ENCODE measurements around the gene GOLGA6A. TPM values are rescaled to one million over a fixed set of nuclear protein-coding genes. Genes with fewer than 3 reads are reported as not detected.

GOLGA6A gene
- total and polyA plus RNA-seq, 9 of the 15 experiments (the other 6 are each of a cell fraction or from before 2014, with no cell fraction given): not detected

DNA sequence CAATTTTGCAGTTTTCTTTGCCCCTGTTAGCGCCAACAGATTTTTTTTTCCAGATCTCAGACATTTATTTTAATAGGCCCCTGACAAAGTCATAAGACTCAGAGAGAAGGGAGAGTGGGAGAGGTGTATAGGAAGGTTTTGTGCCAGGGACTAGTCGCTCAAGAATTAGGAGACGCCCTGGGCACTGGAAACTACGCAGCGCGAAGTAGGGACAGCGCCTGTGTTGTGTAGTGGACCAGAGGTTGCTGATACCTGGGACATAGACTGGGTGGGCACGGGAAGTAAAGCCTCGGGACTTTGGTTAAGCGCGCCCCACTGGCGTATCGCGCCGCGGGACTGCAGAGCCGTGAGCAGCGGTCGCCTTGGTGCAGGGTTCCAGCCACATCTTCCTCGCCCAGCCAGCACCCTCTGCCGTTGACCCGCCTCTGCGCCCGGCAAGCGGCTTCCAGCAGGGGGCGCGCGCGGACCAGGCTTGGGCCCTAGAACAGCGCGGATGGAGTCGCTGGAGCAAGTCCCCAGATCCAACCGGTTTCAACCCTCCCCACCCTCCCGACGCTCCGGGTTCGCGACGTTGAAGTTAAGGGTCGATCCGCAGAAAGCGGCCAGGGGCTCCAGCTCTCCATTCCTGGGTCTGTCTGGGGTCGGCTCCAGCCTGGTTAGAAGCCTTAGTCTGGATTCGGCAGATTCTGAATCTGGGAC, 45.1 kb upstream of the GOLGA6A start (continued):
- TF ChIP-seq RCOR1 (IDR thresholded peaks at IDR 0.05; ENCODE audit: borderline replicate concordance in 1 of 2, low read depth in 2 of 2, low read length in 2 of 2) (peak in 1 of 2 experiments; percentile 39; a peak in 1 of 4 replicates), ZC3H8 (IDR thresholded peaks at IDR 0.05) (no peak), CTBP1 (IDR thresholded peaks at IDR 0.05; ENCODE audit: borderline replicate concordance) (peak; percentile 35; the same call in 1 of the 2 replicates), NFIC (IDR thresholded peaks at IDR 0.05) (no peak), MAZ (CRISPR knock-in tag; conservative IDR thresholded peaks at IDR 0.05 in 1 of 2, IDR thresholded peaks at IDR 0.05 in 1 of 2) (peak in 1 of 2 experiments; percentile 69; a peak in 2 of 4 replicates), ZNF79 (CRISPR knock-in tag; IDR thresholded peaks at IDR 0.05; ENCODE audit: low read depth) (no peak), CREBBP (IDR thresholded peaks at IDR 0.05; ENCODE audit: low read depth, low read length) (no peak), ZNF263 (CRISPR knock-in tag; IDR thresholded peaks at IDR 0.05; ENCODE audit: borderline replicate concordance) (peak; percentile 39; the same call in 1 of the 2 replicates), MTF1 (CRISPR knock-in tag; IDR thresholded peaks at IDR 0.05; ENCODE audit: borderline replicate concordance) (no peak), RBM14 (IDR thresholded peaks at IDR 0.05; ENCODE audit: borderline replicate concordance, insufficient read depth, low read depth, low read length) (no peak), FOXK2 (conservative IDR thresholded peaks at IDR 0.05 in 1 of 2, IDR thresholded peaks at IDR 0.05 in 1 of 2; ENCODE audit: low read depth in 2 of 2) (no peak), HDAC6 (IDR thresholded peaks at IDR 0.05; ENCODE audit: low read depth, low read length) (no peak), BRD4 (IDR thresholded peaks at IDR 0.05) (no peak), ARID1B (IDR thresholded peaks at IDR 0.05) (no peak)
- TF ChIP-seq, protein P1, sequence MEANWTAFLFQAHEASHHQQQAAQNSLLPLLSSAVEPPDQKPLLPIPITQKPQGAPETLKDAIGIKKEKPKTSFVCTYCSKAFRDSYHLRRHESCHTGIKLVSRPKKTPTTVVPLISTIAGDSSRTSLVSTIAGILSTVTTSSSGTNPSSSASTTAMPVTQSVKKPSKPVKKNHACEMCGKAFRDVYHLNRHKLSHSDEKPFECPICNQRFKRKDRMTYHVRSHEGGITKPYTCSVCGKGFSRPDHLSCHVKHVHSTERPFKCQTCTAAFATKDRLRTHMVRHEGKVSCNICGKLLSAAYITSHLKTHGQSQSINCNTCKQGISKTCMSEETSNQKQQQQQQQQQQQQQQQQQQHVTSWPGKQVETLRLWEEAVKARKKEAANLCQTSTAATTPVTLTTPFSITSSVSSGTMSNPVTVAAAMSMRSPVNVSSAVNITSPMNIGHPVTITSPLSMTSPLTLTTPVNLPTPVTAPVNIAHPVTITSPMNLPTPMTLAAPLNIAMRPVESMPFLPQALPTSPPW (CRISPR knock-in tag; IDR thresholded peaks at IDR 0.05): 0 out of 2 replicates have a peak, but pooled peaks have one; percentile 28
- TF ChIP-seq, protein P2, sequence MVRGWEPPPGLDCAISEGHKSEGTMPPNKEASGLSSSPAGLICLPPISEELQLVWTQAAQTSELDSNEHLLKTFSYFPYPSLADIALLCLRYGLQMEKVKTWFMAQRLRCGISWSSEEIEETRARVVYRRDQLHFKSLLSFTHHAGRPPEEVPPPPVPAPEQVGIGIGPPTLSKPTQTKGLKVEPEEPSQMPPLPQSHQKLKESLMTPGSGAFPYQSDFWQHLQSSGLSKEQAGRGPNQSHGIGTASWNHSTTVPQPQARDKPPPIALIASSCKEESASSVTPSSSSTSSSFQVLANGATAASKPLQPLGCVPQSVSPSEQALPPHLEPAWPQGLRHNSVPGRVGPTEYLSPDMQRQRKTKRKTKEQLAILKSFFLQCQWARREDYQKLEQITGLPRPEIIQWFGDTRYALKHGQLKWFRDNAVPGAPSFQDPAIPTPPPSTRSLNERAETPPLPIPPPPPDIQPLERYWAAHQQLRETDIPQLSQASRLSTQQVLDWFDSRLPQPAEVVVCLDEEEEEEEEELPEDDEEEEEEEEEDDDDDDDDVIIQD (CRISPR knock-in tag; IDR thresholded peaks at IDR 0.05): no peak
- TF ChIP-seq, protein P3, sequence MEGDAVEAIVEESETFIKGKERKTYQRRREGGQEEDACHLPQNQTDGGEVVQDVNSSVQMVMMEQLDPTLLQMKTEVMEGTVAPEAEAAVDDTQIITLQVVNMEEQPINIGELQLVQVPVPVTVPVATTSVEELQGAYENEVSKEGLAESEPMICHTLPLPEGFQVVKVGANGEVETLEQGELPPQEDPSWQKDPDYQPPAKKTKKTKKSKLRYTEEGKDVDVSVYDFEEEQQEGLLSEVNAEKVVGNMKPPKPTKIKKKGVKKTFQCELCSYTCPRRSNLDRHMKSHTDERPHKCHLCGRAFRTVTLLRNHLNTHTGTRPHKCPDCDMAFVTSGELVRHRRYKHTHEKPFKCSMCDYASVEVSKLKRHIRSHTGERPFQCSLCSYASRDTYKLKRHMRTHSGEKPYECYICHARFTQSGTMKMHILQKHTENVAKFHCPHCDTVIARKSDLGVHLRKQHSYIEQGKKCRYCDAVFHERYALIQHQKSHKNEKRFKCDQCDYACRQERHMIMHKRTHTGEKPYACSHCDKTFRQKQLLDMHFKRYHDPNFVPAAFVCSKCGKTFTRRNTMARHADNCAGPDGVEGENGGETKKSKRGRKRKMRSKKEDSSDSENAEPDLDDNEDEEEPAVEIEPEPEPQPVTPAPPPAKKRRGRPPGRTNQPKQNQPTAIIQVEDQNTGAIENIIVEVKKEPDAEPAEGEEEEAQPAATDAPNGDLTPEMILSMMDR (IDR thresholded peaks at IDR 0.05 in 2 of 3, conservative IDR thresholded peaks at IDR 0.05 in 1 of 3; ENCODE audit: insufficient read depth in 2 of 3, low read depth in 1 of 3, low read length in 3 of 3): peak; percentile 91 to 99 (median 99)
- TF ChIP-seq, protein P4, sequence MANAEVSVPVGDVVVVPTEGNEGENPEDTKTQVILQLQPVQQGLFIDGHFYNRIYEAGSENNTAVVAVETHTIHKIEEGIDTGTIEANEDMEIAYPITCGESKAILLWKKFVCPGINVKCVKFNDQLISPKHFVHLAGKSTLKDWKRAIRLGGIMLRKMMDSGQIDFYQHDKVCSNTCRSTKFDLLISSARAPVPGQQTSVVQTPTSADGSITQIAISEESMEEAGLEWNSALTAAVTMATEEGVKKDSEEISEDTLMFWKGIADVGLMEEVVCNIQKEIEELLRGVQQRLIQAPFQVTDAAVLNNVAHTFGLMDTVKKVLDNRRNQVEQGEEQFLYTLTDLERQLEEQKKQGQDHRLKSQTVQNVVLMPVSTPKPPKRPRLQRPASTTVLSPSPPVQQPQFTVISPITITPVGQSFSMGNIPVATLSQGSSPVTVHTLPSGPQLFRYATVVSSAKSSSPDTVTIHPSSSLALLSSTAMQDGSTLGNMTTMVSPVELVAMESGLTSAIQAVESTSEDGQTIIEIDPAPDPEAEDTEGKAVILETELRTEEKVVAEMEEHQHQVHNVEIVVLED (CRISPR knock-in tag; IDR thresholded peaks at IDR 0.05): no peak

All from K562 (cell line).